ENCODE results near the gene RAVER1. TPM values are rescaled to one million over a fixed set of nuclear protein-coding genes. Genes with fewer than 3 reads are reported as not detected.

Gene RAVER1
- total and polyA plus RNA-seq, 2 of the 13 experiments (the other 11 are each of a cell fraction or from before 2014, with no cell fraction given): 3.6 to 7.9 TPM

DNA sequence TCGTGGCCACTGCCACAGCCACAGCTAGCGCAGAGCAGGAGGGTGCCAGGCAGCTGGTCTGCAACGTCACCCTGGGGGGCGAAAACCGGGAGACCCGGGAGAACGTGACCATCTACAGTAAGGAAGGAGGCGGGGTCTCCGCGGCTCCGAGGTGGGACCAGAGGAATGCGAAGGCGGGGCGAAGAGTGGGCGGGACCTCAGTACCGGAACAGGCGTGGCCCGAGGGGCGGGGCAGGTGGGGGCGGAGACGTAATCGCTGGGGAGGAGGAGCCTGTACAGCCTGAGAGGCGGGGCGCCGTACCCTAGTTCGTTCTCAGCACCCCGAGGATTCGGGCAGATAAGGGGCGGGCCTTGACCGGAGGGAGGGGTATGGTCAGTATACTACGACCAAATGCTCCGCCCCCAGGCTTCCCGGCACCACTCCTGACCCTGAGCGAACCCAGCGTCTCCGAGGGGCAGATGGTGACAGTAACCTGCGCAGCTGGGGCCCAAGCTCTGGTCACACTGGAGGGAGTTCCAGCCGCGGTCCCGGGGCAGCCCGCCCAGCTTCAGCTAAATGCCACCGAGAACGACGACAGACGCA is 41.0 kb downstream of the RAVER1 start (continued):
- TF ChIP-seq, protein P1, sequence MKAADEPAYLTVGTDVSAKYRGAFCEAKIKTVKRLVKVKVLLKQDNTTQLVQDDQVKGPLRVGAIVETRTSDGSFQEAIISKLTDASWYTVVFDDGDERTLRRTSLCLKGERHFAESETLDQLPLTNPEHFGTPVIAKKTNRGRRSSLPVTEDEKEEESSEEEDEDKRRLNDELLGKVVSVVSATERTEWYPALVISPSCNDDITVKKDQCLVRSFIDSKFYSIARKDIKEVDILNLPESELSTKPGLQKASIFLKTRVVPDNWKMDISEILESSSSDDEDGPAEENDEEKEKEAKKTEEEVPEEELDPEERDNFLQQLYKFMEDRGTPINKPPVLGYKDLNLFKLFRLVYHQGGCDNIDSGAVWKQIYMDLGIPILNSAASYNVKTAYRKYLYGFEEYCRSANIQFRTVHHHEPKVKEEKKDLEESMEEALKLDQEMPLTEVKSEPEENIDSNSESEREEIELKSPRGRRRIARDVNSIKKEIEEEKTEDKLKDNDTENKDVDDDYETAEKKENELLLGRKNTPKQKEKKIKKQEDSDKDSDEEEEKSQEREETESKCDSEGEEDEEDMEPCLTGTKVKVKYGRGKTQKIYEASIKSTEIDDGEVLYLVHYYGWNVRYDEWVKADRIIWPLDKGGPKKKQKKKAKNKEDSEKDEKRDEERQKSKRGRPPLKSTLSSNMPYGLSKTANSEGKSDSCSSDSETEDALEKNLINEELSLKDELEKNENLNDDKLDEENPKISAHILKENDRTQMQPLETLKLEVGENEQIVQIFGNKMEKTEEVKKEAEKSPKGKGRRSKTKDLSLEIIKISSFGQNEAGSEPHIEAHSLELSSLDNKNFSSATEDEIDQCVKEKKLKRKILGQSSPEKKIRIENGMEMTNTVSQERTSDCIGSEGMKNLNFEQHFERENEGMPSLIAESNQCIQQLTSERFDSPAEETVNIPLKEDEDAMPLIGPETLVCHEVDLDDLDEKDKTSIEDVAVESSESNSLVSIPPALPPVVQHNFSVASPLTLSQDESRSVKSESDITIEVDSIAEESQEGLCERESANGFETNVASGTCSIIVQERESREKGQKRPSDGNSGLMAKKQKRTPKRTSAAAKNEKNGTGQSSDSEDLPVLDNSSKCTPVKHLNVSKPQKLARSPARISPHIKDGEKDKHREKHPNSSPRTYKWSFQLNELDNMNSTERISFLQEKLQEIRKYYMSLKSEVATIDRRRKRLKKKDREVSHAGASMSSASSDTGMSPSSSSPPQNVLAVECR (CRISPR knock-in tag; IDR thresholded peaks at IDR 0.05; ENCODE audit: borderline replicate concordance): peak; percentile 52; the same call in 1 of the 2 replicates
- TF ChIP-seq GABPA (IDR thresholded peaks at IDR 0.05; ENCODE audit: low read depth, low read length) (peak; percentile 40), GABPA (CRISPR knock-in tag; IDR thresholded peaks at IDR 0.05; ENCODE audit: low read depth) (peak; percentile 83), RBFOX2 (IDR thresholded peaks at IDR 0.05; ENCODE audit: low read depth, low read length) (no peak), ZBTB7B (CRISPR knock-in tag; IDR thresholded peaks at IDR 0.05) (0 out of 2 replicates have a peak, but pooled peaks have one; percentile 43), ELF1 (CRISPR knock-in tag; IDR thresholded peaks at IDR 0.05) (peak; percentile 42; the same call in 1 of the 2 replicates), SP5 (CRISPR knock-in tag; IDR thresholded peaks at IDR 0.05; ENCODE audit: borderline replicate concordance, low read depth) (peak; percentile 76), SP1 (IDR thresholded peaks at IDR 0.05) (no peak), SP1 (CRISPR knock-in tag; IDR thresholded peaks at IDR 0.05) (peak; percentile 93)
- TF ChIP-seq, protein P2, sequence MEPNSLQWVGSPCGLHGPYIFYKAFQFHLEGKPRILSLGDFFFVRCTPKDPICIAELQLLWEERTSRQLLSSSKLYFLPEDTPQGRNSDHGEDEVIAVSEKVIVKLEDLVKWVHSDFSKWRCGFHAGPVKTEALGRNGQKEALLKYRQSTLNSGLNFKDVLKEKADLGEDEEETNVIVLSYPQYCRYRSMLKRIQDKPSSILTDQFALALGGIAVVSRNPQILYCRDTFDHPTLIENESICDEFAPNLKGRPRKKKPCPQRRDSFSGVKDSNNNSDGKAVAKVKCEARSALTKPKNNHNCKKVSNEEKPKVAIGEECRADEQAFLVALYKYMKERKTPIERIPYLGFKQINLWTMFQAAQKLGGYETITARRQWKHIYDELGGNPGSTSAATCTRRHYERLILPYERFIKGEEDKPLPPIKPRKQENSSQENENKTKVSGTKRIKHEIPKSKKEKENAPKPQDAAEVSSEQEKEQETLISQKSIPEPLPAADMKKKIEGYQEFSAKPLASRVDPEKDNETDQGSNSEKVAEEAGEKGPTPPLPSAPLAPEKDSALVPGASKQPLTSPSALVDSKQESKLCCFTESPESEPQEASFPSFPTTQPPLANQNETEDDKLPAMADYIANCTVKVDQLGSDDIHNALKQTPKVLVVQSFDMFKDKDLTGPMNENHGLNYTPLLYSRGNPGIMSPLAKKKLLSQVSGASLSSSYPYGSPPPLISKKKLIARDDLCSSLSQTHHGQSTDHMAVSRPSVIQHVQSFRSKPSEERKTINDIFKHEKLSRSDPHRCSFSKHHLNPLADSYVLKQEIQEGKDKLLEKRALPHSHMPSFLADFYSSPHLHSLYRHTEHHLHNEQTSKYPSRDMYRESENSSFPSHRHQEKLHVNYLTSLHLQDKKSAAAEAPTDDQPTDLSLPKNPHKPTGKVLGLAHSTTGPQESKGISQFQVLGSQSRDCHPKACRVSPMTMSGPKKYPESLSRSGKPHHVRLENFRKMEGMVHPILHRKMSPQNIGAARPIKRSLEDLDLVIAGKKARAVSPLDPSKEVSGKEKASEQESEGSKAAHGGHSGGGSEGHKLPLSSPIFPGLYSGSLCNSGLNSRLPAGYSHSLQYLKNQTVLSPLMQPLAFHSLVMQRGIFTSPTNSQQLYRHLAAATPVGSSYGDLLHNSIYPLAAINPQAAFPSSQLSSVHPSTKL (CRISPR knock-in tag; IDR thresholded peaks at IDR 0.05): peak; percentile 24; the same call in 1 of the 2 replicates

Measured in HepG2 (cell line).